NK-92 (cell line): Measurements from ENCODE around the gene GORAB.

Experiments
- DNase-seq: peaks from one replicate; lab custom pipeline; 2025; ENCODE audit not compliant: unreplicated experiment; lab: John Stamatoyannopoulos, UW

GORAB gene

GRCh38 chr1:170531758-170532657 is at the start of gene GORAB:
Gene GORAB, plus strand, starts transcription at chr1:170532166. Its CDS starts 58 bp downstream, at chr1:170532224.
- no peak for DNase-seq

DNA sequence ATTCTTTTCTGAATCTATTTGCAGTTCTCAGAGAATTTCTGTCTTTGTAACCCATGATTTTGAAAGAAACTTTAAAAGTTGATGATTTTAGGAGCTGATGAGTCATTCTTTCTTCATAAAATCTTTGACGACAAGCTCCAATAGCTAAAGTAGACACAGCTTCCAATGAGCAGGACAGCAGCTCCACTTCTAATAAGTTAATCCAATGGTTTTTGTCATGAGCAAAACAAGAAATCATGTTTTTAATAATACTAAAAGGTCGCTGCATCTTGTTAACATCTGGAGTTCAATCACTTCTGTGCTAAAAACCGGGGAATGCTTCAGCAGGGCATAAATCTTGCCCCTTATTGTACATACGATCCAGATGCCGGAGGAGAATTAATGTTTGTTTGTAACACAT is 48.9 kb upstream of the GORAB start:
- no peak for DNase-seq

GRCh38 chr1:170487503-170487902 is 44.5 kb upstream of the GORAB start:
- no peak for DNase-seq

GRCh38 chr1:170491291-170491690 is 40.7 kb upstream of the GORAB start:
- no peak for DNase-seq

DNA sequence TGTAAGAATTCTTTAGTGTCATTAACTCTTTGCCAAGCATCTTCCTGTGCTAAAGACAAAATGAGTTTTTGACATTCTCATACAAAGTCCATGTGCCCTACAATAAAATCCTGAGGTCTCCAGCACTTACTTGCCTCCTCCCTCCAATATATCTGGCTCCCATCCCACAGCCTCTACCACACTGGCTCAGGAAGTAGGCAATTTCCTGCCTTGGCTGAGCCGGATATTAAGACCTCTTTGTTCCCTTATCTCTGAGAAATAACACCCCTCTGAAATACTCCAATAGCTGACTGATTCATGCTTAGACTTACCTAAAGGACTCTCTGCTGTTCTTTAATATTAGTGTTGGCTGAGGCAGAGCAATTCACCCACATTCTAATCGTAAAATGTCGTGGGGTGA is 37.6 kb upstream of the GORAB start:
- no peak for DNase-seq

DNA sequence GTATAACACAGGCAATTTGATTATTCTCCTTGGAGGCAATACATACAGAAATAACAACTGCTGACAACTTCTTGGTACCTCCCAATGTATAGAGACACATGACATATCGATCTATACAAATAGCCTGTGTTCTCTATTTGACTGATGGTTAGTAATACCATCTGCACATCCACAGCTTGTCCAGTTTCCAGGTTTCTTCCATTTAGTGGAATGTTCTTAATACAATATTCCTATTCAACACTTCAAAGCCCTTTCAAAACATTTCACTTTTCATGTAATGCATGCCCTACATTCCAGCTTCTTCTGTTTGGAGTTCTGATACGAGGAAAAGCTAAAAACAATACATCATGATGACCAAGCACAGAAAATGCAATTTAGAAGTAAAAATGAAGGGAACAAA is 37.0 kb upstream of the GORAB start:
- DNase-seq, result no peak

GRCh38 chr1:170498876-170499275 is 33.1 kb upstream of the GORAB start:
- DNase-seq, result no peak

GRCh38 chr1:170503665-170504064 is 28.3 kb upstream of the GORAB start:
- DNase-seq, result no peak

DNA sequence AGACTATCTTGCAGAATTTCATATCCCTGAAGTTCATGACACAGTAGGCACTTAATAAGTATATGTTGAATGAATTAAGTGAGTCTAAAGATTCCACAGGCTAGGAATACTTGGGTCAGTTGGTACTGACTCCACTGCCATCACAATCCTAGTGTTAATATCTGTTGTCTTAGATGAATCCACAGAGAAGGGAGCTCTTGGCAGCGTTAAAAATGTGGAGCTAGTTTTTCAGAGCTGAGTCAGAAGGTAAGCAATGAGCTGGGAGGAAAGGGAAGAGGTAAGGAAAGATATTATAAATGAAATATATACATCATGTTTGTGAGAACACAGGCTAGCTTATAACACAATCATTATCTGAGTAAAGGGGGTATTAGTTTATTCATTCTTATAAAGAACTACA is 21.8 kb upstream of the GORAB start:
- no peak for DNase-seq

GRCh38 chr1:170511038-170511437 is 20.9 kb upstream of the GORAB start:
- DNase-seq, result no peak

- no peak for DNase-seq
These were observed 18.8 kb upstream of the GORAB start for GRCh38 chr1:170513138-170513537.

GRCh38 chr1:170518185-170518834 is 13.7 kb upstream of the GORAB start:
- no peak for DNase-seq

GRCh38 chr1:170518965-170519364 is 13.0 kb upstream of the GORAB start:
- DNase-seq, result no peak

DNA sequence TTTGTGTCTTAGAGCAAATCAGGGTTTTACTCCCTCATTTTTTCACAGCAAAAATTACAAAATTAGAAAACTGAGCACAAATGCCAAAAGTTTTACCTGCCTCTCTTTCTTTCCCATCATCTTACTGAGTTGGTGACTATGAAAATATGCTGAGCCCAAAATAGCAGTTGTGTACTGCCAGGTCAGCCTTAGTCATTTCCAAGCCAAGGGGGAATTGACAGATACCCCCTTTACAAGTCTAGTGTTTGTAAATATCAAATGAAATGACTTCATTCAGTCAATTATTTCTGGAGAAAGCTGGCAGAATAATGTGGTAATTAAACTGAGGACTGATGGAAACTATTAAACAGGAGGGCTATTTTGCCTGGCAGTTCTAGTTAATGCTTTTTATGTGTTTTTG is 11.4 kb upstream of the GORAB start:
- no peak for DNase-seq

GRCh38 chr1:170521818-170522217 is 10.1 kb upstream of the GORAB start:
- no peak for DNase-seq

DNA sequence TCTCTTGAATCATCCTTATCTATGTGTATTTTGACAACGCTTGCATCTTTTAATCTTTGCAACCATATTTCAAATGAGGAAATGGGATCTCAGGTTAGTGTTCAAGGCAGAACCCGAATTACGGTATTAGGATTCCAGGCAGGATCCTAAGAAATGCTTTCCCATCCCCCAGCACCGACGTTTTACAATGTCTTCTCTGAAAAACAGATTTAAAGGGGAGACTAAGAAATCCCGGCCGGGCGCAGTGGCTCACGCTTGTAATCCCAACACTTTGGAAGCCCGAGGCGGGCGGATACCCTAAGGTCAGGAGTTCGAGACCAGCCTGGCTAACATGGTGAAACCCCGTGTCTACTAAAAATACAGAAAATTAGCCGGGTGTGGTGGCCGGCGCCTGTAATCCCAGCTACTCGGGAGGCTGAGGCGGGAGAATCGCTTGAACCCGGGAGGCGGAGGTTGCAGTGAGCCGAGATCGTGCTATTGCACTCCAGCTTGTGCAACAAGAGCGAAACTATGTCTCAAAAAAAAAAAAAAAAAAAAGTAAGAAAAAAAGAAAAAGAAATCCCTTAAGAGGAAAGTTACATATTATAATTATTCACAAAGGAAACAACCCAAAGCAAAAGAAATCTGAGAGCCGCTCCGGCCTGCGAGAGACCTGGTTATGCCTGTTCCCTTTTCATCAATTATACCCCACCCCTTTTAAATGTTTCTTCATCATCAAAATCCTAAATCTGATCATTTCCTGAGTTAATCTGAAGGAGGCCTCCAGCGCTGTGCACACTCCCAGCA is 801 bp upstream of the GORAB start:
- no peak for DNase-seq

- DNase-seq, result no peak
These were observed 1.3 kb downstream of the GORAB start for GRCh38 chr1:170533298-170533697.

GRCh38 chr1:170534626-170535147 is 2.7 kb downstream of the GORAB start:
- no peak for DNase-seq

- no peak for DNase-seq
These were observed 3.5 kb downstream of the GORAB start for GRCh38 chr1:170535418-170535817.

- no peak for DNase-seq
These were observed 5.1 kb downstream of the GORAB start for GRCh38 chr1:170536924-170537551.
